ENCODE data around the gene CDH12.

DNA sequence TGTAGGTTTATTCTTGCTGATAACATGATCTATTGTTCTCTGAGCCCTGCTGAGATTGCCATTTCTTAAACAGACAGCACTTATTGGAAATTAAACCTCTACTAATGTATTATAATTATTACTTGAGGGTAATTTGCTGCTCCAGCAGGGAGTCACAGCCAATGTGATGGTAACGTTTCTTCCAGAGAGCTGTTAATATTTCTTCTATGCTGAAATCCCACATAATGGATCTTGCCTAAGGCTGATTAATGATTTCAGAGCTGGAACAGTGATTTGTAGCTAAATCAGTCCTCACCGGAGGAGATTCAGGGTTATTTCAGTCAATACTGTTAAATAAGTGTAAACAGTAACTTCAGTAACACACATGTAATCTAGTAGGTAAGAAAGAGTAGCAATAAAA is 170.1 kb downstream of the CDH12 start:
- TF ChIP-seq, protein P1, sequence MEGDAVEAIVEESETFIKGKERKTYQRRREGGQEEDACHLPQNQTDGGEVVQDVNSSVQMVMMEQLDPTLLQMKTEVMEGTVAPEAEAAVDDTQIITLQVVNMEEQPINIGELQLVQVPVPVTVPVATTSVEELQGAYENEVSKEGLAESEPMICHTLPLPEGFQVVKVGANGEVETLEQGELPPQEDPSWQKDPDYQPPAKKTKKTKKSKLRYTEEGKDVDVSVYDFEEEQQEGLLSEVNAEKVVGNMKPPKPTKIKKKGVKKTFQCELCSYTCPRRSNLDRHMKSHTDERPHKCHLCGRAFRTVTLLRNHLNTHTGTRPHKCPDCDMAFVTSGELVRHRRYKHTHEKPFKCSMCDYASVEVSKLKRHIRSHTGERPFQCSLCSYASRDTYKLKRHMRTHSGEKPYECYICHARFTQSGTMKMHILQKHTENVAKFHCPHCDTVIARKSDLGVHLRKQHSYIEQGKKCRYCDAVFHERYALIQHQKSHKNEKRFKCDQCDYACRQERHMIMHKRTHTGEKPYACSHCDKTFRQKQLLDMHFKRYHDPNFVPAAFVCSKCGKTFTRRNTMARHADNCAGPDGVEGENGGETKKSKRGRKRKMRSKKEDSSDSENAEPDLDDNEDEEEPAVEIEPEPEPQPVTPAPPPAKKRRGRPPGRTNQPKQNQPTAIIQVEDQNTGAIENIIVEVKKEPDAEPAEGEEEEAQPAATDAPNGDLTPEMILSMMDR (IDR thresholded peaks at IDR 0.05): no peak
- no peak for TF ChIP-seq POLR2A (IDR thresholded peaks at IDR 0.05)

All from lower leg skin (tissue), 3 donors.